HG03139 (cell line): Measurements from ENCODE around the gene ARHGEF19.

Source experiments
- ATAC-seq: cut with Tn5 transposase; IDR thresholded peaks from one replicate; pipeline ENCODE4 v1.9.1; 2021; ENCODE audit not compliant: unreplicated experiment

The ARHGEF19 gene

DNA sequence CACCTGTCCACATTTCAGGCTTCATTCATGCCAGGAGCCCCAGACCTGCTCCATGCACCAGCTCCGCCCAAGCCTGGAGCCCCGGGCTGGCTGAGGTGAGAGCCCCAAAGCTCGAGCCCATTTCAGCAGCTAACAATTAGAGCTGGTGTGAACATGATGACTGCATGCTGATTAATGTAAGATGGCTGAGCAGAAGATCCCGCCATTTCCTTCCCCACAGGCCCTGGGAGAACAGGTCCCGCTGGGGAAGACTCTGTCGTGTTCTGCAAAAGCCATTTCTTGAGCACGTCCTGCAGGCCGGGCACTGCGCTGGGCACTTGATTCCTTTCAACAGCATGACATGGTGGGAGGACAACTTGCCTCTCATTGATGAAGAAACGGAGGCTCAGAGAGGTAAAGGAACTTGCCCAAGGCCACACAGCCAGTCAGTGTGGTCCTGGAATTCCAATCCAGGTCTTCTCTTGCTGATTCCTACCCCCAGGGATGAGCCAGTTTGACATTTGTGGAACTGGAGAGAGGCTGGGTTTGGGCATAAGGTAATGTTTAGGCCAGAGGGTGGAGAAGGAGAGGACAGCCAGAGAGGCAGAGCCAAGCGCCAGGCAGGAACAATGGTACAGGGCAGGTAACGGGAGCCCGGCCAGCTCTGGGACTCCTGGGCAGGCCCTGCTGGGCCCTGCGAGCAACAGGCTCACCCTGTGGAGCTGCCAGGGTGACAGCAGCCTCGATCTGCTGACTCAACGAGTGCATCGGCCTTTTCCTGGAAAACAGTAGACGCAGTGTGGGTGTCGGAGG, 28.5 kb downstream of the ARHGEF19 start:
- no peak for ATAC-seq

DNA sequence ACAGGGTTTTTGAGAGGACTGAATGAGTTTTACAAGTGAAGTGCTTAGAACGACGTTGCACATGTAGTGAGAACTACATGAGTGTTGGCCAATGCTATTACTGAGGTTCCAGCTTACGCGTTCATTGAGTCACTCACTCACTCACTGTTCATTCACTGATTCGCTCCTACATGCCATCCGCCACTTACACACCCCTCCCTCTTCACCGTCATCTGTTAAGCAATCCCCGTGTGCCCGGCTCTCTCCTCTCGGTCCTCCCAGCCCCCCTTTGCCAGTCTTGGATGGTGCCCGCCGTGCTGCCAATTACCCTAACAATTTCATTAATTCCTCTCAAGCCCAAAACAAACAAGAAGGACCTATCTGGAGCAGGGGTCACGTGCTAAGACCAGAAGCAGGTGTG, 29.3 kb downstream of the ARHGEF19 start:
- no peak for ATAC-seq

DNA sequence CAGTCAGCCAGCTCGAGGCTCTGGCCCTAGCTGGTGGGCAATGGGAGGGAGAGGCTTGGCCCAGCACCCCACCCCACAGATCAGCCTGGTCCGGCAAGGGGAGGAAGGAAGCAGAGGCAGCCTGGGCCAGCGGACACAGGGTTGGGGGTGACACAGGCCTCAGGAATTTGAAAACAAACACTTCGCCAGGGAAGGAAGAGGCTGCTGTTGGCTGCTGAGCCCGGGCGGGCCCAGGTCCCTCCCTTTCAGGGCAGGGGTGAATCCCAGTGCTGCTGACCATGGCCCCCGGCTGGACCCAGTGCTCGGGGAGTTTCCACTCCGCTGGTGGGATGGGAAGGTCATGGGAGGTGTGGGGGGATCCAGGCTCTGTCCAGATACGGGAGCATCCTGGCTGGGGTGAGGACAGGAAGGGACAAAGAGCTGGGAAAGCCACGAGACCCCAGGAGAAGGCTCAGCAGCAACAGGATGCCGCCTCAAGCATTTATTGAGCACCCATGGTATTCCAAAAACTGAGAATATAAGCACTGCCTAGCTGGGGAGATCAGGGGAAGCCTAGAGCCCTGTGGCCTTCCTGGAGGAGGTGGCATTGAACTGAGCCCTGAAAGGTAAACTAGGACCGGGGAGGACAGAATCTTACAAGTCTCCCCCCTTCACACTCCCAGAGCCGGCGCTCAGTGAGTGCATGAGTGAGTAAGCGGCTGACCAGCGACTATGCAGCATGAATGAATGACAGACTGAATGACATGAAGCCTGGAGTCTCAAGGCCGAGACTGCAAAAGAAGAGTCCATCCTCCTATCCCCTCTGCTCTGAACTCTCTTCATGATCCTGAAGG, 30.3 kb downstream of the ARHGEF19 start:
- ATAC-seq: no peak

DNA sequence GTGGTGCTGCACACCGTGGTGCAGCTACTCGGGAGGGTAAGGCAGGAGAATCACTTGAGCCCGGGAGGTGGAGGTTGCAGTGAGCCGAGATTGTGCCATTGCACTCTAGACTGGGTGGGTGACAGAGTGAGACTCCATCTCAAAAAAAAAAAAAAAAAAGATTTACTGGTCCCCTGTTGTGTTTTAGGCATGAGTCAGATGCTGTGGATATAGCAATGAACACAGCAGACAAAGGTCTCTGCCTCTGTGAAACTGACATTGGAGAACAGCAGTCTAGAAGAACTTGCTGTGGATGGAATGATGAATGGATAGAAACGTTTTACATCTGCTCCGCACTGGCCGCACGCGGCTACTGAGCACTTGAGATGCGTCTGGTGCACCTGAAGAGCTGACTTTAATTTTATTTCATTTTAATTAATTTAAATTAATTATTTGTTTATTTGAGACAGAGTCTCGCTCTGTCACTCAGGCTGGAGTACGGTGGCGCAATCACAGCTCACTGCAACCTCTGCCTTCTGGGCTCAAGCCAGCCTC, 32.1 kb downstream of the ARHGEF19 start:
- no peak for ATAC-seq

- no peak for ATAC-seq
Observed at GRCh38 chr1:16178596-16179497, 33.6 kb downstream of the ARHGEF19 start.

DNA sequence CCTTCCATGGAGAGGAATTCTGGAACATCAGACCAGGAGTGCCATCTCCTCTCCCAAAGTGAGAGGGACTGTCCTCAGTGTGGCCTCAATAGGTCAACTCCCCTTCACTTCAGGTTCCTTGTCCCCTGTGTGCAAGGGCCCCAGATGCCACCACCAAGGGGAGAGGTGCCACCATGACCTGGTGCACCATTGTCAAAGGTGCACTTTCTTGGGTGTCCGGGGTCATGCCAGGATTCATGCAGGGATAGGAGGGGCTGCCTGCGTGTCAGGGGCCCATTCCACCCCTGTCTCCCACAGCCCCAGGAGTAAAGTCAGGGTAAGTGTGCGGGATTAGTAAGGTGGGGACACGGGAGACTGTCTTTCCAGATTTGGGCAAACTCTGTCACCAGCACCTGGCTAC, 35.1 kb downstream of the ARHGEF19 start:
- ATAC-seq: no peak

GRCh38 chr1:16176653-16177052, 35.8 kb downstream of the ARHGEF19 start:
- no peak for ATAC-seq

- no peak for ATAC-seq
Observed at GRCh38 chr1:16175610-16176553, 36.6 kb downstream of the ARHGEF19 start.

GRCh38 chr1:16174886-16175598, 37.4 kb downstream of the ARHGEF19 start:
- ATAC-seq: no peak

DNA sequence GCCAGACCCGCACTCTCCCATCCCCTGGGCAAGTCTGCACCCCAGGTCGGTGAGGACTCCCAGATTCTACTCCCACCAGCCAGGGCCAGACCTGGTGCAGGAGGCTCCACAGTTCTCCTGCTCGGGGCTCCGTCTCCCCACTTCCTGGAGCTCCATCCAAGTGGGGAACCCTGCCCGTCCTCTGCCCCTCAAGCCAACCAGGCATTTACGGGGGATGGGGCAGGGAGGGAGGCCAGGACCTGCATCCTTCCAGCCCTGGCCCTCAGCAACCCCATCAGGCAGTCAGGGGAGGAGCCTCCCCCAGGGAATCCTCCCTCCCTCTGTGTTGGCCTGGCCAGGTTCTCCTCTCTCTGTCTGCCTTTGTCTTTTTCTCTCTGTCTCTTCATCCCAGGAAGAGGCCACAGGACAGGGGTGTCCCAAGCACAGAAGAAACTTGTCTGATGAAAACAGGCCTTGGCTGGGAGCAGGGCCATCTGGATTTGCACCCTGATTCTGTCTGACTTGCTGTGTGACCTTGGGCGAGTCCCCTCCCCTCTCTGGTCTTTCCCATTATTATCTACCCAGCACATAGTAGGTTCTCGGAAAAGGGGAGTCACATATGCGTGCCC, 38.1 kb downstream of the ARHGEF19 start:
- ATAC-seq: no peak

GRCh38 chr1:16173447-16174260, 38.8 kb downstream of the ARHGEF19 start:
- no peak for ATAC-seq

DNA sequence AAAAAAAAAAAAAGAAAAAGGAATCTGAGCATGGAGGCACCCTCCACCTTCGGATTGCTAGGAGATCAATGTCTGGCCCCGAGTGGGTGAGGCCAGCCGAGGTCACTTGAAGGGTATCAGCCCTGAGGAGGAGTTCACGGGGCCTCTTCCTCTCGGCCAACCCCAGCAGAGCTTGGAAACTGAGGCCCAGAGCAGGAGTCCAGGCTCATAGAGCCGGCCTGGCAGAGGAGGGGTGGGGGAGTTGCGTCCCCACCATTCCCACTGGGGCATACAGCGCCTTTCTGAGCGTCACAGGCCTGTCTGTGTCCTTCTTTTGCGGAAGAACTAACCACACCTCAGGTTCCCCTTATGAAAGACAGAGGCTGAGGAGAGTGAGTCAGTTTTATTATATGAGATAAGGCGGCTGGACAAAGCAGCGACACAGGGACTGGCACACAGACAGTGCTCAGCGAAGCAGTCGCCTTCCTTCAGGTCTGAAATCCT, 39.4 kb downstream of the ARHGEF19 start:
- ATAC-seq: no peak

DNA sequence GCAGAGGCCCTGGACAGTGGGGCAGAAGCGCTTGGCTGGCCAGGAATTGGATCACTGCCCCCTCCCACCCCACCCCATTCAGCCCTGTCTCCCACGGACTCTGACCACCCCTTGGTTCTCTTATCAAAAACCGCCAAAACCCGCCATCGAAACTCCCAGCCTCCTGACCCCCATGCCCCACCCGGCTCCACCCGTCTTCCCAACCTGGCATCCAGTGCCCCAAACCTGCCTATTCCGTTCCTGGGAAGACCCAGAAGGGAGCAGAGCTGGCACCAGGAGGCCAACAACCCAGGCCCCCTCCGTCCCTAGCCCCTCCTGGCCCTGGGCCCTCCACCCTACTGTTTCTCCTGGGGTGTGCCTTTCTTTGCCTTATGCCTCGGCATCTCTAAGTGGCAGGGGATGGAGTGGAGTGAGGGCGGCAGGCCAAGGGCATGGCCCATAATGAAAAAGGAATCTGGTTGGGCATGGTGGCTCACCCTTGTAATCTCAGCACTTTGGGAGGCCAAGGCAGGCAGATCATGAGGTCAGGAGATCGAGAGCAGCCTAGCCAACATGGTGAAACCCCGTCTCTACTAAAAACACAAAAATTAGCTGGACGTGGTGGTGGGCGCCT, 40.1 kb downstream of the ARHGEF19 start:
- ATAC-seq: no peak

- ATAC-seq: no peak
Observed at GRCh38 chr1:16171314-16172151, 40.9 kb downstream of the ARHGEF19 start.

GRCh38 chr1:16170283-16170673, 42.2 kb downstream of the ARHGEF19 start:
- ATAC-seq: no peak

DNA sequence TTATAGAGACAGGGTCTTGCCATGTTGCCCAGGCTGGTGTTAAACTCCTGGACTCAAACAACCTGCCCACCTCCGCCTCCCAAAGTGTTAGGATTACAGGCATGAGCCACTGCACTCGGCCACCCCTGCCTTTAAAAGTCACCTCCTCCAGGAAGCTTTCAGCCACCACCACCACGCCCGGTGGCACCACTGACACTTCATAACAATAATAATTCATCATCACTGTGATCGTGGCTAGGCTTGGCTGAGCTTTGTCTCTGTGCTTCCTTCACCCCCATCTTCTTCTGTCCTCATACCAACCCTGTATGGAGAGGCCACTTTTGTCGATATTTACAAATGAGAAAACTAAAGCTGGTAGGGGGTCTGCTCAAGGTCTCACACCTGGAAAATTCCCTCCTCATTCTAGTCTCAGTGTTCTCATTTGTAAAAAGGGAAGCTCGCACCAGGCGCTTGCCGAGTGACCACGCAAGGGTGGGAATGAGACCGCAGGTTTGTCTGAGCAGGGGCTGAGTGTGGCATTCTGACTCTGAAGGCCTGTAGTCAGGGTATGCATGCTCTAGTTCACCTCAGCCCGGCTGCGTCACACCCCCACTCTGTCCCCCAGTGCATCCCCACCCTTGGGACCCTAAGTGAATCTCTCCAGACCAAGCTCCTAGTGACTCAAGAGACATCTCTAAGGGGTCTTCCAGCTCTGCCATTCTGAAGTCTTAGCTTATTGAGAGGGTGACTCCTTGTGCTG, 43.7 kb downstream of the ARHGEF19 start:
- no peak for ATAC-seq
